Measurements from ENCODE around the gene ADARB1.

- no peak for TF ChIP-seq CTCF (conservative IDR thresholded peaks at IDR 0.05)
- TF ChIP-seq ZFX (IDR thresholded peaks at IDR 0.05): no peak
Measured at GRCh38 chr21:45196620-45197019, 122.2 kb downstream of the ADARB1 start.

Data from C4-2B (cell line).